WI38 (cell line): ENCODE results near the gene GM2A.
A peak's percentile ranks its signal among the peaks of the same experiment; 100 is the strongest.
"Not testable (repeated sequence)": the region's sequence is repeated elsewhere in the genome, so short reads cannot be mapped to it uniquely, and the experiment has no call there.

Experiments
- H3K4me3 ChIP-seq: 2 replicates; pipeline ENCODE4 v1.5.1; 2011; ENCODE audit warnings: low read depth, mild to moderate bottlenecking, control low read depth, low read length
- TF ChIP-seq, protein P1 (sequence below): IDR thresholded peaks from 2 replicates; pipeline ENCODE4 v1.5.1; 2012; ENCODE audit warnings: low read depth, mild to moderate bottlenecking, control low read depth, low read length

GM2A gene

DNA sequence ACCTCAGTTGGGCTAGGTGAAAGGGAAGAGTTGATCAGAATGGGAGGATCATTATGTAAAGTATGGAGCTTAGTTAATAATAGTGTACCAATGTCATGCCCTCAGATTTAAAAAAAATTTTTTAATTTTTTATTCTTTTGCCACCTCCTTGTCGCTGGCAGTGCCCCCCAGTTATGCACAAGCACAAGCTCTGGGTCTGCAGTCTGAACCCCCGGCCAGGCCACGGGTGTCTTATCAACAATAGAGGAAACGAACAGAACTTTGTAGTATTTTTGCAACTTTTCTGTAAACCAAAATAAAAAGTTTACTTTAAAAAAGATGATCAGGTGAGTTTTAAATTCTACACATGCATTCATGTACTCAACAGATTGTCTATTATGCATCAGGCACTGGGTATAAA, 1.4 kb upstream of the GM2A start:
- no peak overlapping the region for H3K4me3 ChIP-seq

DNA sequence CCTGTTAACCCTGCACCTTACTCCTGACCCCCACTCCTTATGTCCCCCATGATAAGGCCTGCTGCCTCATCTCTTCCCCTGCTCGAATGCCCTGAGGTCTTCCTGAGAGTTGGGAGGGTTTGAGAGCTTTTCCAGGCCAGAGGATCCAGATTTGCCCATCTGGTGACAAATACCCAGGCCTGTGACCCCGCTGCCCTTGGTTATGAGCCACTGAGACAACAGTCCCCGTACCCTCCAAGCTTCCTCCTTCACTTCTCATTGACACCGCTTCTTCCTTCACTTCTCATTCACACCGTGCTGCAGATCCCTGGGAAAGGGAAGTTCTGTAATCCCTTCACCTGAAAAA, 593 bp downstream of the GM2A start:
- TF ChIP-seq, protein P1, sequence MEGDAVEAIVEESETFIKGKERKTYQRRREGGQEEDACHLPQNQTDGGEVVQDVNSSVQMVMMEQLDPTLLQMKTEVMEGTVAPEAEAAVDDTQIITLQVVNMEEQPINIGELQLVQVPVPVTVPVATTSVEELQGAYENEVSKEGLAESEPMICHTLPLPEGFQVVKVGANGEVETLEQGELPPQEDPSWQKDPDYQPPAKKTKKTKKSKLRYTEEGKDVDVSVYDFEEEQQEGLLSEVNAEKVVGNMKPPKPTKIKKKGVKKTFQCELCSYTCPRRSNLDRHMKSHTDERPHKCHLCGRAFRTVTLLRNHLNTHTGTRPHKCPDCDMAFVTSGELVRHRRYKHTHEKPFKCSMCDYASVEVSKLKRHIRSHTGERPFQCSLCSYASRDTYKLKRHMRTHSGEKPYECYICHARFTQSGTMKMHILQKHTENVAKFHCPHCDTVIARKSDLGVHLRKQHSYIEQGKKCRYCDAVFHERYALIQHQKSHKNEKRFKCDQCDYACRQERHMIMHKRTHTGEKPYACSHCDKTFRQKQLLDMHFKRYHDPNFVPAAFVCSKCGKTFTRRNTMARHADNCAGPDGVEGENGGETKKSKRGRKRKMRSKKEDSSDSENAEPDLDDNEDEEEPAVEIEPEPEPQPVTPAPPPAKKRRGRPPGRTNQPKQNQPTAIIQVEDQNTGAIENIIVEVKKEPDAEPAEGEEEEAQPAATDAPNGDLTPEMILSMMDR, result no peak
- H3K4me3 ChIP-seq, result peak overlapping the region; percentile 72

More for the DNA sequence above, 1.4 kb upstream of the GM2A start:
- TF ChIP-seq, protein P1, result no peak

DNA sequence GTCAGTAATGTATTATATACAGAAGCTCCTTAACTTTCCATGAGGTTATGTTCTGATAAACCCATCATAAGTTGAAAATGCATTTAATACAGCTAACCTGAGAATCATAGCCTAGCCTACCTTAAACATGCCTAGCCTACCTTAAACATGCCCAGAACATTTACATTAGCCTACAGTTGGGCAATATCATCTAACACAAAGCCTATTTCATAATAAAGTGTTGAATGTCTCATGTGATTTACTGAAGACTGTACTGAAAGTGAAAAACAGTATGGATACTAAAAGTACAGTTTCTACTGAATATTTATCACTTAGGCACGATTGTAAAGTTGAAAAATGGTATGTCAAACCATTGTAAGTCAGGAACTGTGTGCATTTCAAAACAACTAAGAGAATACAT, 1.6 kb downstream of the GM2A start:
- no peak overlapping the region for H3K4me3 ChIP-seq
- TF ChIP-seq, protein P1, result no peak

DNA sequence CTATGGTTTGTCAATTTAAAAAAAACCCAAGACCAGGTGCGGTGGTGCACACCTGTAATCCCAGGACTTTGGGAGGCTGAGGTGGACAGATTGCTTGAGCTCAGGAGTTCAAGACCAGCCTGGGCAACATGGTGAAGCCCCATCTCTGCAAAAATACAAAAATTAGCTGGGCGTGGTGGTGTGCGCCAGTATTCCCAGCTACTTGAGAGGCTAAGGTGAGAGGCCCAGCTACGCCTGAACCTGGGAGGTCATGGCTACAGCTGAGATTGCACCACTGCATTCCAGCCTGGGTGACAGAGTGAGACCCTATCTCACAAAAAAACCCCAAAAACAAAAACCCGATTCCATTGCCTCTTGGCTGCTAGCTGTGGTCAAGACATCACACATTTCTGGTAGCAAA, 2.0 kb downstream of the GM2A start:
- not testable (repeated sequence) for H3K4me3 ChIP-seq

DNA sequence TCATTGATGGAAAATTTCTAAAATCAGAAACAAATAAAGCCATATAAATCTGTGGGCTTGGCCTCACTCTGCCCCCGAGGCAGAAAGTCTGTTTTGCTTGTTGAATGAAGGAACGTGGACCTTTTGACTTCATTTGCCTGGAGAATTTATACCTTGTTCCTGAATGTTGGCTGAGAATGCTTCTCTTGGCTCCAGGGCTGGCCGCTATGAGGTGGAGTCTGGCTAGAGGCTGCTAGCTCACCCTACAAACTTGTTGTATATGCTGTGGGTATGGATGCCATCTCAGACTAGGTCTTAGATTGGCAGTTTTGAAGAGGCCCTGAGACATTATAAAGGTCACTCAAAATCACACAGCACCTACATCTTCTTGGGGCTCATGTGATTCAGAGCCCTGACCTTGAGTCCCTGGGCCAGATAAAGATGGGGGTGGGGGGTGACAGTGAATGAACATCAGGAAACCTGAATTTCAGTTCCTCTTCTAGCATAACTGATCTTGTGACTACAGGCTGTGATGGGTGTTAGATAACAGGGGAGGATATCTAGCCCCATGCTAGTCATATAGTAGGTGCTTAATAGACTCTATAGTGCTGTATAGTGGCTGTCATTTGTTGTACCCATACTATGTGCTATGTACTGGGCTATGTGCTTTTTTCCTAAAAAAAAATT, 2.8 kb downstream of the GM2A start:
- no peak overlapping the region for H3K4me3 ChIP-seq
- TF ChIP-seq, protein P1, result no peak

DNA sequence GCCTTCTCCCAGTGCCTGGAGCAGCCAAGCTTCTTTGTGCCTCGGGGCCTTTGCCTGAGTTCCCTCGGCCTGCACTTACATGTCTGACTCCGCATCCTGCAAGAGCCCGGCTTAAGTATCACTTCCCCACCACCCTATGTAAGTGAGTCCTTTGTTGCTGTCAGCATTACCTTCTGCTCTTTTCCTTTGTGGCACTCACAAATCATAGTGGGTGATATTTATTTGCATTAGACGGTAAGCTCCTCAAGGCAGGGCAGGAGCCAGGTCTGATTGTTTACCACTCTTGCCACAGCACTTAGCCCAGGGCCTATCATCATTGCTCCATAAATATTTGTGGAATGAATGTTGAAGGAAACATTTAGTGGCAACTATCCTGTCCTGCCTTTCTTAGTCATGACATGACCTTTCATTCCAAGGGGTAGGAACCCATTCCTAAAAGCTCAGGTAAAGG, 4.8 kb downstream of the GM2A start:
- TF ChIP-seq, protein P1, result no peak
- no peak overlapping the region for H3K4me3 ChIP-seq

DNA sequence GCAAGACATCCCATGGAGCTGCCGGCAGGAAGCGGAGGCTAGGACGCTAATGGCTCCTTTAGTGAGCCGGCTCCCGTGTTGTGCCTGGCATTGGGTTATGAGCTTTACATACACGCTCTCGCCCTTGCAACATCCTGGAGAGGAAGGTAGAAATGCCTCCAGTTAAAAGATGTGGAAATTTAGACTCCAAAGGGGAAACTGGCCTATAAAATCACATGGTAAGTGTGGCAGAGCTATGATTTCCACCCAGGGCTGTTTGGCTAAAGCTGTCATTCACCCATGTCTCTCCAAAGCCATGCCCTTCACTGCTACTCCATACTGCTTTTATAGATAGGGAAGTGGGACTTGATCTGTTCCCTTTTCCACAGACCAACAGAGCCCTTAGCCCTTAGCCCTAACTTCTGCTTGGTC, 5.2 kb downstream of the GM2A start:
- TF ChIP-seq, protein P1, result no peak
- no peak overlapping the region for H3K4me3 ChIP-seq

DNA sequence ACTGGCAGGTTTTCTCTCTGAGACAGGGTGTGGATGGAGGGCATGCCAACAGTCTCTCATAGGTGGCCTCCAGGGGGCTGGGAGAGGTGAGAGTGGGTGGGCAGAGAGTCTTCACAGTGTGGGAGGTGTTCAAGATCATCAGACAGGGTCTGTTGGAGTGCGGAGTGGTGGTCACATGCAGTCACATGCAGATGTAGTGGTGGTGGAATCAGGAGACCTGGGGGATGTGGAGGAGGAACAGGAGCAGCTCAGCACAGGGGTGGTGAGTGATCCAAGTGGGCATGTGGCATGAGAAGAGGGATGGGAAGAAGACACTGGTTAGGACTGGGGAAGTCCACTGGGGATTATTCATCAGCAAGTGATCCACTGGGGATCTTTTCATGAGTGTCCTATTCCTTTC, 5.8 kb downstream of the GM2A start:
- no peak overlapping the region for H3K4me3 ChIP-seq

More for the DNA sequence above, 5.8 kb downstream of the GM2A start:
- TF ChIP-seq, protein P1, result no peak
